DMS53 treated with DMSO at 0.1 percent for 48 hours (cell line): Measurements from ENCODE around the gene RS1.

ENCODE experiments used
- DNase-seq: peaks from one replicate; lab custom pipeline; 2025; ENCODE audit not compliant: unreplicated experiment; lab: John Stamatoyannopoulos, UW

Gene RS1

DNA sequence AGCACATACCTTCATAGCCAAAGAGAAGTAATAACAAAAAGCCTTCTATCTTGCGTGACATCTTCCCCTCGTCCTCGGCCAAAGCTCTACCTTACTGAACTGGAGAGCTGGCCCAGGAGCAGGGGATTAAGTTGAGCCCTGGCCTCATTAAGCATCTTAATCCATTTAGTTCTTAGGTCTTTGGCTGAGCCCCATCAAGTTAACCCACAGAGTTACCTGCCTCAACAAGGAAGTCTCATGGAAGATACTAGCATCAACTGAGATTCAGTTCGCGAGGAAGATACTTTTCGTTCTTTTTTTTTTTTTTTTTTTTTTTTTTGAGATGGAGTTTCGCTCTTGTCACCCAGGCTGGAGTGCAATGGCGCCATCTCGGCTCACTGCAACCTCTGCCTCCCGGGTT is at the start of gene RS1:
Gene RS1, minus strand, starts transcription at position 101 of the 400 bp plus-strand sequence. Its CDS starts 40 bp downstream, at position 61.
- no peak for DNase-seq

DNA sequence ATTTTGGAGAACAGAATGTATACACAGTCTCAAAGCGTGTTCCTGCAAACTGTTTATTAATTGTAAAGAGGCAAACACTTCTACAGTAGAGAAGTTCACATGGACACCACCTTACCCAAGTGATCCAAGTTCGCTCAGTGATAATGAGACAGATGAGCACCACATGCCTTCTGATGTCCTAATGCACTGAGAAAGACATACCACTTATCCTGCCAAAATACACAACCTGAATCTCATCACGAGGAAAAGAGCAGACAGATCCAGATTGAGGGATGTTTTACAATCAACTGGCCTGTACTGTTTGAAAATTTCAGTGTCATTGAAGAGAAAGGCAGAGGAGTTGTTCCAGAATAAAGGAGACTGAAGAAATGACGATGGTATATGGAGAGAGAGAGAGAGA is 47.9 kb upstream of the RS1 start:
- no peak for DNase-seq

DNA sequence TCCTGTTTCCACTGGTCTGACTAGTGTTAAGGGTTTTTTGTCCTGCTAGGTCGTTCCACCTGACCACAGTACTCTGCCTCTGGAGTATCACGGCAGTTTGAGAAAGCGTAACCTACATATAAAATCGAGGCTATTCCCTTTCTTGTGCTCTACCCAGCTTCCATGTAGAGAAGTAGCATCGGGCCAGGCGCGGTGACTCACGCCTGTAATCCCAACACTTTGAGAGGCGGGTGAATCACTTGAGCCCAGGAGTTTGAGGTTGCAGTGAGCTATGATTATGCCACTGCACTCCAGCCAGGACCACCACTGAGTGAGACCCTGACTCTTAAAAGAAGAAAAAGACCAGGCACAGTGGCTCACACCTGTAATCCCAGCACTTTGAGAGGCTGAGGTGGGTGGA is 43.0 kb upstream of the RS1 start:
- DNase-seq, result no peak

DNA sequence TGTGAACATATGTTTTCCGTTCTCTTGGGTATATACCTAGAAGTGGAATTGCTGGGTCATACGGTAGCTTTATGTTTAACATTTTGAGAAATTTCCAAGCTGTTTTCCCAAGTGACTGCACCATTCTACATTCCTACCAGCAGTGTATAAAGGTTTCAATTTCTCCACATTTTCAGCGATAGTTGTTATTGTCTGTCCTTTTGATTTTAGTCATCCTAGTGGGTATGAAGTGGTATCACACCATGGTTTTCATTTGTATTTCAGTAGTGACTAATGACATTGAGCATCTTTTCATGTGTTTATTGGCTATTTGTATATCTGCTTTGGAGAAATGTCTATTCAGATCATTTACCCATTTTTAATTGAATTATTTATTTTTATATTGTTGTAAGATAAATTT is 37.9 kb upstream of the RS1 start:
- no peak for DNase-seq

DNA sequence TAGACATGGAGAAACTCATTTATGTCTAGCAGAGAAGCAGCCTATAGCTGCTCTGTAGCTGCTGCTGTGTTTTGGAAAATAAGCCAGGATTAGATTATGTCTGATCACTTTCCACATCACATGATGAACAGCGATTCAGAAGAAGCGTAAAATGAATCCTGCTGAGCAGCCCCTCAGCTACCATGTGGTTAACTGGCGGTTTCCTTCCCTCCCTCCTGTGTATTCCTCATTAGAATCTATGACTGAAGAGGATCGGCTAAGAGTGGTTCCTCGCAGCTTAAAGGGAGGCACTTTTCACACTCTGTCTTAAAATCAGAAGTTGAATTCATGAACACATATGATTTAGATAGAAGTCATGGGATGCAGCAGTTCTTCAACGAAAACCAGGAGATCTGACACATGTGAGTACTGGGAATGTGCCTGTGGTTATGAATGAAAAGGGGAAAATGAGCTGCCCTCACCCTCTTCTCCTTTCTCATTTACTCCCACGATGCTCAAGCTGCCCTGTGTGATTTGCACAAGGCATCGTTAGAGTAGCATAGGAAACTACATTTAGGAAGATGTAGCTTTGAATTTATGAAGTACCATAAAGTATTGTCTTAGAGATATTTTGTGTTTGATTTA is 35.6 kb upstream of the RS1 start, which contains the start of gene PPEF1:
Gene PPEF1, plus strand, starts transcription at position 220 of the 624 bp plus-strand sequence. Its CDS starts 136 bp downstream, at position 356.
- no peak for DNase-seq

DNA sequence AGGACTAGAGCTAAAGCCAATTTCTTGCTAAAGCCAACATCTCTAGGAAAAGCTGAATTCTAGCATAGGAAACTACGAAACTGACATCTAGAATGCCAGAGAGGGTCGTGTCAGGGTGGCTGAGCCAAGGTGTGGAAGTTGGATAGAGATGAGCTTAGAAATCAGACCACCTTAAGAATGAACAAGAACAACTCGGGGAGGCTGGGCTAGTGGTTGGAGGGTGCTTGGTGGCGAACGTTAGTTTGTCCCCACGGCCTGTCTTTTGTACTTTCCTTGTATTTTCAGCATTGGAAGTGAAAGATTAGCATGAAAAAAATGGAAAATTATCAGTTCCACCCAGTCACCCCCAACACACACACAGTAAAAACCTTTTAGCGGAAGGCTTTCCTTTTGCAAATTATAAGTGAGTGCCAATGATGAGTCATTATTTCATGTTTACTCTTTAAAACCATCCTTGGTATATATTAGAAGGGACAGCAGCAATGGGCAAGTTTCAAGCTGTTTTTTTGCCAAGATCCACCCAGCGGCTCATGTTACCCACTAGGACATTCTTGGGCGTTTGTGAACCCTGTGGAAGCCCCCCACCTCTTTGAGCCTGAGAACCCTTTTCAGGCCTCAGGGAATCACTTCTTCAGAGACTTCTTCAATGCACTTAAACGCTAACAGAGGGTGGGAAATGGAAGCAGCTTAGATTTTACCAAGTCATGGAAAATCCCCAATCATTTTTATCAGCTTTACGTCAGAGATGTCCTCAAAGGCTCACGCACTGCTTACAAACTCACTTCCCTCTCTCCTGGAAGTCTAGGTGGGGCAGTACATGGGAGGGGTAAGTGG is 30.7 kb upstream of the RS1 start:
- DNase-seq, result peak; percentile 47

DNA sequence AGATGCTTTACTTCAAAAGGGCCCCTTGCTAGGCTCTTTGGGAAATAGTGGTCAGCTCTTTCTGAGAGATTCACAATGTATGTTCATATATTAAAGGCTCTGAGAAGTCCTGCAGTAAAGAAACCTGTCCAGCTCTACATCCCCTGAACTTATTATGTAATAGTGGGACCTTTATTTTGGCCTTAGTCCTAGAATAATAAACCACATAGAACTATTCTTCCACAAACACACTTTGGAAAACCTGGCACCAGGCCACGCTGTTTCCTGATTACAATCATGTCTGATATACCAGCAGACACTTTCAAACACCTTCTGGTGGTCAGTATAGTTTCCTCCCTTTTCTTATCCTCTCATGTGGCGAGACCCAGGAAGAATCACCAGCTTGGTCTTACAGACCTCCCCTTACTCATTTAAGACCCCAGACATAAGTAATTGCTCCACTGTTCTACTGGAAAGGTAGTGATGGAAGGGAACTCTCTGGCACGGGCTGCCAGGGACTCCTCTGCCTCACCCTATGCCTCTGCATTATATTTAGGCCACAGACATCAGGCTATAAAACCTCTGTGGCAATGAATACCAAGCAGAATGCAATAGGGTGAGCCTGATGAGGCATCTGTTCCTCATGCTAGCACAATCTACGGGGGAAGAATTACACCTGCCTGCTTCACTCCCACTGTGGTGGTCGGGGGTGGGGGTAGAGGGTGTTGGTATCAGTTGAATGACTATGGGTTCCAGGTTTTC is 29.9 kb upstream of the RS1 start:
- DNase-seq, result no peak

DNA sequence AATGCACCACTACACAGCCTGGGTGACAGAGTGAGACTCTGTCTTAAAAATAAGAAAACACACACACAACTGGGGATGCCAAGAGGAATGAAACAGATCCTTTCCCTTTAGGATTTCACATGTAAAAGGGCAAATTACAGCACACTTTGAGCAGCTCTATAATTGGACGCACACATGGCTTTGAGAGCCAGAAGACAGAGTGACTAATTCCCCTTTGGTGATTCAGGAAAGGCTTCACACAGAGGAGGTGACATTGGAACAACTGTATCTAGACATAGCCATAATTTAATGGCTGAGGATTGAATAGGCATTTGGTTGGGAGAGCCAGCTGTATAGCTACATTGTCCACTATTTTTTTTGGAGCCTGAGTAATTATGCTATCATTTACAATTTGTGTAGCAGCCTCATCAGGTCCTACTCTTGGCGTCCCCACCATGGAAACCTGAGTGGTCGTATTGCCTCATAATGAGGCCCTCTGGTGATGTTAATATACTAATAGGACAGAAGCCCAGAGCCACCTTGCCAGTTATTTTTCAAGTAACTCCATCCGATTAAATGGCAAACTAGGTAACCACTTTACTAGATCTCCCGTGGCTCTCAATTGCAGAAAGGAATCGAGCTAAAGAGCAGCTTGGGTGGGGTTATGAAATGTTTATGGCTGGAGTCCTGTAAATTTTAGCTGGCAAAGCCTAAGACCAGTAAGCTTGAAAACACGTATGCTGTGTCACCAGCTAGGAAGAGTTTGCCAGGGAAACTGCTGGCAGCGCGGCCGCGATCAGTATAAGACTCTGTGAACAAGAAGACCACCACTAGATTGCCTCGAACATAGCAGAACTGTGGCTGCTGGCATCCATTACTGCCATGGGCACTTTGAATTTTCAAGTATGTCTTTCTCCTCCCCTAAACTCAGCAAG is 27.1 kb upstream of the RS1 start:
- DNase-seq, result no peak

DNA sequence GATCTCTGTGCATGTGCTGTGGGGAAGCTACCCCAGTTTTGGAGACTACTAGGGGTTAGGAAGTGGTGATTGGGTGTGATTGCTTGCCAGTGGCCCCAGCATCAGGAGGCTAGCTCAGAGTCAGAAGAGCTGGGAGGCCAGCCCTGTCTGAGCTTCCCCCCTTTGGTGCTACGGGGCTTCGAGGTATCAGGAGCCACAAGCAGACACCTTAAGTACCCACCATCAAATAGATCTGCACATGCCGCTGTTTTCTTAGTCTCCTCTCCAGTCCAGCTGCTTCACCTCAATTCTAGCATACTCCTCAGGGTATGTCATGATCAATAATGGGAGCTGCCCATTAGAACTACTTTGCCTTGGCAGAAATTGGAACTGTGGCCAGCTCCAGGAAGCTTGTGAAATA is 24.7 kb upstream of the RS1 start:
- DNase-seq, result no peak

DNA sequence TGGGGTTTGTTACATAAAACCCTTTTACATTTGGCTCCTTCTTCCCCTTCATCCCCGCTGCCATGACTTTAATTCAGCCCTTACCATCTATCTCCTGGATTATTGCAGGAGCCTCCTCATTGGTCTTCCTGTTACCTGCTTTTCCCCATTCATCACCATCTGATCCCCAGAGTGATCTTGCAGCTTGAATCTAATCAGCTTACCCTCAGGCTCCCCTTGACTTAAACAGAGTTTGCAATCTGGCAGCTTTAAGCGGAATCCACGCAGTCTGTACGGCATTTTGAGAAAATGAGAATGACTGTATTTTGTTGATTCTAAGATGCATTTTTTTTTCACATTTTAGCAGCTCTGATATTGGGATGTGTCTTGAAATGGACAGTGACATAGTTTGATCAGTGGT is 20.6 kb upstream of the RS1 start:
- no peak for DNase-seq

DNA sequence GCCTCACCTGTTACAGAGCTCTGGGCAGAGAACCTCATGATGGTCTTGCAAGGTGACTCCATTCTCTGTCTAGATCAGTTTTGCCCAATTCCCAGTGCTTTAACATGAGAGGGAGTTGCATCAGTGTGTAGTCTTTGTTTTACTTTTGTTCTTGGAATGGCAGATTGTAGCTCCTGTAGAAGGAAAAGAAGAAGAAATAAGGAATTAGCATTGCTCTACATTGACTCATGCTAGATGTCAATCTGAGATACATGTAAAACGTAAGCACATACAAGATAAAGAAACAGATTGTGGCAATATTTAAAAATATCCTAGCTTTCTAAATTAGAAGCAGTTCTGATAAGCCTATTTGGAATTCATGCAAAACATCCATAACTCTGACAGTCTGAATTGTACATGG is 19.5 kb upstream of the RS1 start:
- no peak for DNase-seq

DNA sequence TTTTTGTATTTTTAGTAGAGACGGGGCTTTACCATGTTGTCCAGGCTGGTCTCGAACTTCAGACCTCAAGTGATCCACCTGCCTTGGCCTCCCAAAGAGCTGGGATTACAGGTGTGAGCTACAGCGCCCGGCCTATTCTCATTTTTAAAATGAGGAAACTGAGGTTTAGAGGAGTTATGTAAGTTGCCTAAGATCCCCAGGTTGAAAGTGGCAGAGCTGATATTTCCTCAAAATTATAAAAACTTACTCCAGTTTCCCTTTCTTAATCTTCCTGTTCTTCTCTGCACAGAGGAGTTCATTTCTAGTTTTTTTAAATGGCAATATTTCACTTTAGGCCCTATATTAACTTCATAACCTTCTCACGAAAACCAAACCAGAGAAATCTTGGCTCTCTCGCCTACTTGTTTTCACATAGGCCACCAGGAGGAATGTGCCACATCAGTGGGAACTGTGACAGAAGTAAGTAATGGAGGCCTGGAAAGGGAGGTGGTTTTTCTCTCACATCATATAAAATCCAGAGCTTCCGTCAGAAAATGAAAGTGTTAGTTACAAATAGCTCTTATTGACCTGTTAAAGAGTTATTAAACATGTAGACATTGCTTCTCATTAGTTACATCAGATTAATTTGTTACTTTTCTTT is 16.1 kb upstream of the RS1 start:
- DNase-seq, result no peak

DNA sequence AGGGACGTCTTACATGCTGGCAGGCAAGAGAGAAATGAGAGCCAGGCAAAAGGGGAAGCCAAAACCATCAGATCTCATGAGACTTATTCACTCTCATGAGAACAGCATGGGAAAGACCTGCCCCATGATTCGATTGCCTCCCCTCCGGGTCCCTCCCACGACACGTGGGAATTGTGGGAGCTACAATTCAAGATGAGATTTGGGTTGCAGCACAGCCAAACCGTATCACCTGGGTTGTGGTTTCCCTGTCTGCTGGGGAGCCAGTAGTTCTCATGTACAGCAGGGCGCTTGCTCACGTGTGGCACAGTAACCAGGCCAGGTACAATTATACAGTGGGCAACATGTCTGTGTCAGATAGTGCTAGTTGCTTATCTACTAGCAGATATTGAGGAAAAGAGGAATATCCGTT is 11.1 kb upstream of the RS1 start:
- DNase-seq, result no peak

DNA sequence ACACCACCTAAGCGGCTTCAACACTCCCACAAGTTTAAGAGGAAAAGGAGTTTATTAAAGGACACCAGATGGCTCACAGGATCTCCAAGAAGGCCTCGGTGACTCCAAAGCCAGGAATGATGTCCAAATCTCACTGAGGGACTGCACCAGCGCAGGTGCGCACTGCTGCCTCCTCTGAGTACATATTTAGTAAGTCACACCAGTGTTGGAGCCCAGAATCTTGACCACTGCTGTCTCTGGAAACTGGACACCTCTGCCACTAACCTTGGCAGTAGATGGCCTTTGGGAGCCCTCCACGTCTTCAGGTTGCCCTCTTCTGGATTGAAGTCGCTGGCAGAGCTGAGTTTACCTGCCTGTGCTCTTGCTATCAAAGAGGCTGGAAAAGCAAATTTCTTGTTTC is 10.1 kb upstream of the RS1 start:
- no peak for DNase-seq

DNA sequence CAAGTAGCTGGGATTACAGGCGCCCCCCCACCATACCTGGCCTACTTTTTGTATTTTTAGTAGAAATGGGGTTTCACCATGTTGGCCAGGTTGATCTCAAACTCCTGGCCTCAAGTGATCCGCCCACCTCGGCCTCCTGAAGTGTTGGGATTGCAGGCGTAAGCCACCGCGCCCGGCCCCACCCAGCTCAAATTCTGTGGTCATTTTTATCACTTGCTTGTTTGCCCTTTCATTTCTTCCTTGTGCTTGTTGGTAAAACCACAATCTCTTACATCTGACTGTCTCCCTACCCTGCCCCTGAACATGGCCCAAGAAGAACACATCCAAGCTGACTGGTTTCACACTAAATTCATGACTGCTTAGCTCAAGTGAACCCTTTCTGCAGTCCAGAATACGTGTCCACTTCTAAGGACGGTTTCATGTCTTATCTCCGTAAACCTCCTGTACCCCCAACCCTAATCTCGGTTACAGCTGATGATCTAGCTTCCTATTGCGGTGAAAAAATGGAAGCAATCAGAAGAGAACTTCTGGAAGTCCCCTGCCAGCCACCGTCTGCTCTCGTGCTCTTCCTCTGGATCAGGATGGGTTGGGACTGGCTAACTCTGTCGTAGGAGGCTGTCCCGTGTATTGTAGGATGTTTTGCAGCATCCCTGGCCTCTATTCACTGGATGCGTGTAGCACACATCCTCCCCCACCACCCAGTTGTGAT is 5.4 kb upstream of the RS1 start:
- no peak for DNase-seq

DNA sequence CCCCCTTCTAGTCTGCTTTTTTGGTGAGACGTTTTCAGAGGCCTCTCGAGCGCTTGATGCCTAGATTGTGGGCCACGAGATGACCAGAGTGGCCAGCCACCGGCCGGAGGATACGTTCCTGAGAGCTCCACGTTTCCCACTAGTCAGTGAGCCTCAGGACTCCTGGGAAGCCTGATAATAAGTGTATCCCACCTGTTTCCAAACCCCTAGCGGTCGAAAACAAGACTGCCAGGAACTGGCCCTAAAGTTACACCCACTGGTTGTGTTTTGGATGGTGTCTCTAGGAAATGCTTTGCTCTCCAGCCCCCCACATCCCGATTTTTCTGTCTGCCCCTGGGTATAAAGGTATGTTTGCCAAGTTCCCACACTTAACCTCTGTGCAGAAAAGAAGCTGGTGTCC is 4.6 kb upstream of the RS1 start:
- peak; percentile 67 for DNase-seq

DNA sequence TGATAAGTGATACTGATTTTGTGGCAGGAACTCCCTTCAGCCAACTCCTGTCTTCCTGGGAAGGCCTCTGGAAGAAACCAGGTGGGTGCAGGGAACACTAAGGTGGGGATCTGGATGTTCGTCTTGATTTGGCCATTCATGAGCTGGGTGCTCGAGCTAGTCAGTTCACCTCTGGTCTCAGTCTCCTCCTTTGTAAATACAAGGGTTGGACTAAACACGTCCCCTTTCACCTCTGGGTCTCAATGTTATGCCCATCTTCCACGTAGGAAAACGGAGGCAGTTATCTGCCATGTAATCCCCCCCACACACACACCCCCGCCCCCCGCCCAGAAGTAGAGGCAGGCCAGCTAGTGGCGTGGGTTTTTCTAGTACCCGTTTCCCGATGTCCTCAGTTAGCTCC is 4.1 kb upstream of the RS1 start:
- no peak for DNase-seq

DNA sequence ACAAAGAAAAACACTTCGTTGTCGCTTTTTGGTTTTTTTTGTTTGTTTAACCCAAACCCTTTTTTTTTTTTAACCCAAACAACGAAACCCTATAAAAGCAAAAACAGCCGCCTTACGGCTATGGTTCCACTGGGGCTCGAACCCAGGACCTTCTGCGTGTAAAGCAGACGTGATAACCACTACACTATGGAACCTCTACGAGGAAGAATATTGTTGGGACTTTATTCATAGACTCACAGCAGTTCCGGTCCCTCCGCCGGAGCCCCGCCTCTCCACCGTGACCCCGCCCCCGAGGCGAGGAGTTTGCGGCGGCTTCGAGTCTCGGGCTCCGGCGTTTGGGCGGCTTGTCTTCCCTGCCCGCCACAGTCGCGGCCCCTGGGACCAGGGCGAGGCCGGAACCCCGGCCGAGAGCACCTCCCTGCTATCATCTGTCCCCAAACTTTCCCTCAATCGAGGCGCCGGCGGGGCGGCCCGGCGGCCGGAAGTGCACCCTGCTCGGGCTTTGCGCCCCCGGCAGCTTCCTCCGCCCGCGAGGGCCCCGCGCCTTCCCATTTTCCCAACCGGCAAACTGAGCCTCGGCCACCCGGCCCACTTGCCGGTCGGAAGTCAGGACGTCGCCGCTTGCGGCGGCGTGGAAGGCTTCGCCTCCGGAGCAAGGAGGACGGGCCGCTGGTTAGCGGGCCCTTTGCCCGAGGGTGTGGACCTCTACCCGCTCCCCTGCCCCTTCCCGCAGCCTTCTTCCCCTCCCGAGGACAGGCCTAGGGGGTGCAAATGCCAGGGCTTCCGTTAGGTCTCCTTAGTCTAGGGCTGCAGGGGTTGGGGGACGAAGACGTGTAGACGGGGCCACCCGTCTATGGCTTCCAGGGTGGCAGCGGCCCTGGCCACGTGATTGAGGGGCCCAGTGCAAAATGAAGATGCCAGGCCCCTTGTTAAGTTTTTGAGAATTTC is 3.2 kb upstream of the RS1 start:
- DNase-seq, result peak; percentile 50

DNA sequence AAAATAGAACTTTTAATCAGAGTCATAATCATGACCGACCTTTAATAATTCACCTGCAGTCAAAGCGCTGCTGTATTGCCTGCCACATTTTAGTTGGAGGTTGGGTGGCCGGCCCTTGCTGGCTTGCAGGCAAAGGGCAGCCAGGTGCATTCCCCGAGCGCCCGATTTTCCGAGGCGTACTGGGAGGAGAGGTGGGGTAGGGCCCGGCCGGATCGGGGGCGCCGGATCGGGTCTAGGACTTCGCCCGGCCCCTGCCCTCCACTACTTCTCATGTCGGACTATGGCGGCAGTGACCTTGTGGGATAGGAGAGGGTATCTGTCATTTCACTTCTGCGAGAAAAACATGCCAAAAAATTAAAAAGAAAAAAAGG is 2.5 kb upstream of the RS1 start:
- no peak for DNase-seq
